Lung (tissue), 12 donors: ENCODE measurements around the gene USP54. TPM values are rescaled to one million over a fixed set of nuclear protein-coding genes. Genes with fewer than 3 reads are reported as not detected.

Experiments
- ATAC-seq: fragments of 200-7000 bp; cut with Tn5 transposase; one replicate; pipeline ENCODE4 v1.9.1; 2020; ENCODE audit warnings: moderate number of reproducible peaks; ENCODE audit not compliant: insufficient read depth, low FRiP score
- DNase-seq, 3 donors: peaks; one replicate each; pipeline ENCODE4 v3.0.0-alpha.2; 2013 to 2017
- H3K27ac ChIP-seq, 2 donors: one replicate each; pipeline ENCODE4 v1.5.1; 2013; ENCODE audit warnings: mild to moderate bottlenecking in 2 of 2, moderate library complexity in 2 of 2, control low read depth in 1 of 2, inconsistent platforms in 1 of 2, low read depth in 1 of 2, low read length in 1 of 2
- H3K27me3 ChIP-seq, 3 donors: one replicate each; pipeline ENCODE4 v1.5.1; 2013; ENCODE audit warnings: low read length in 2 of 3; ENCODE audit not compliant: control insufficient read depth in 3 of 3, insufficient read depth in 3 of 3
- H3K36me3 ChIP-seq, 4 donors: one replicate each; pipeline ENCODE4 v1.5.1; 2013; ENCODE audit warnings: low read length in 4 of 4, mild to moderate bottlenecking in 1 of 4, moderate library complexity in 1 of 4; ENCODE audit not compliant: control insufficient read depth in 4 of 4, insufficient read depth in 4 of 4
- H3K4me1 ChIP-seq, 5 donors: one replicate each; pipeline ENCODE4 v1.5.1; 2013; ENCODE audit warnings: low read length in 5 of 5, mild to moderate bottlenecking in 2 of 5, moderate library complexity in 1 of 5; ENCODE audit not compliant: control insufficient read depth in 5 of 5, insufficient read depth in 5 of 5
- H3K4me3 ChIP-seq: one replicate; pipeline ENCODE4 v1.5.1; 2013; ENCODE audit warnings: mild to moderate bottlenecking, control low read depth, moderate library complexity
- H3K9ac ChIP-seq, 2 donors: one replicate each; pipeline ENCODE4 v1.5.1; 2013; ENCODE audit warnings: low read length in 2 of 2, control low read depth in 1 of 2; ENCODE audit not compliant: insufficient read depth in 1 of 2
- H3K9me3 ChIP-seq, 4 donors: one replicate each; pipeline ENCODE4 v1.5.1; 2013; ENCODE audit warnings: low read length in 3 of 4, mild to moderate bottlenecking in 1 of 4, moderate library complexity in 1 of 4; ENCODE audit not compliant: control insufficient read depth in 4 of 4, insufficient read depth in 3 of 4
- CTCF ChIP-seq: IDR thresholded peaks from 2 replicates; pipeline ENCODE4 v1.5.1; 2012; ENCODE audit warnings: mild to moderate bottlenecking; ENCODE audit errors: control extremely low read depth, extremely low read depth
- WGBS, 2 donors: extraction: QIAGEN DNeasy Blood & Tissue Kit; methylation state at CpG; one replicate each; pipeline ENCODE4 v1.1.7; 2013; 5-methylcytosine and 5-hydroxymethylcytosine counted together
- polyA plus RNA-seq, 2 donors: library from polyadenylated mRNA; stranded (reverse); fragments of 200-250 nt; gene quantifications; one replicate each; pipeline ENCODE4 v1.2.1, GENCODE V29; 2013
- total RNA-seq, 2 donors: library from RNA; depleted of rRNA in 1 of 2; stranded (reverse); fragments of >200 nt in 1 of 2; gene quantifications; one replicate each; pipeline ENCODE4 v1.2.1, GENCODE V29; 2014 to 2021
- donor health status: control.
- donor health status: control.
- donor health status: Bipolar disorder and iron deficiency.
- donor health status: healthy.
- donor health status: DM: yes; HTN: yes; CAD: no.

Gene USP54
- total and polyA plus RNA-seq, 4 donors, result 19.7 to 165 (median 62.9) TPM

- Histone ChIP-seq H3K27ac (no peak overlapping the region), H3K9me3 (no peaks in the 10 kb centered on the region), H3K9ac (no peak overlapping the region), H3K27me3 (no peaks in the 10 kb centered on the region), H3K4me1 (peaks cover 0 to 5% (median 0%) of the 10 kb centered on the region in 5 donors), H3K36me3 (peaks cover 3 to 16% (median 9%) of the 10 kb centered on the region in 4 donors), H3K4me3 (no peak overlapping the region)
- TF ChIP-seq CTCF, result no peak
- WGBS, 2 donors, result 95 to 97% methylated on average over 4 of the region's 4 CpGs
- no peak for DNase-seq
- ATAC-seq, result no peak
These were observed 130.2 kb downstream of the USP54 start for GRCh38 chr10:73460897-73461296.

GRCh38 chr10:73459683-73460314, 131.3 kb downstream of the USP54 start:
- H3K27me3 ChIP-seq, result no peaks in the 10 kb centered on the region
- H3K9me3 ChIP-seq, result no peaks in the 10 kb centered on the region
- peaks cover 0 to 12% (median 7%) of the 10 kb centered on the region in 4 donors for H3K36me3 ChIP-seq
- no peak overlapping the region for H3K9ac ChIP-seq
- H3K4me1 ChIP-seq, result peaks cover 0 to 5% (median 0%) of the 10 kb centered on the region in 5 donors
- no peak for TF ChIP-seq CTCF
- no peak overlapping the region for H3K27ac ChIP-seq
- no peak overlapping the region for H3K4me3 ChIP-seq
- ATAC-seq (no peak), DNase-seq (no peak)
- 87 to 91% methylated on average over 6 of the region's 6 CpGs for WGBS, 2 donors

- WGBS, 2 donors, result 89 to 99% methylated on average over 2 of the region's 2 CpGs
- no peak for TF ChIP-seq CTCF
- H3K4me1 ChIP-seq, result peaks cover 0 to 5% (median 0%) of the 10 kb centered on the region in 5 donors
- H3K36me3 ChIP-seq, result peaks cover 0 to 12% (median 4%) of the 10 kb centered on the region in 4 donors
- no peaks in the 10 kb centered on the region for H3K9me3 ChIP-seq
- H3K27ac ChIP-seq, result no peak overlapping the region
- no peak for ATAC-seq
- no peak for DNase-seq
- no peak overlapping the region for H3K9ac ChIP-seq
- H3K4me3 ChIP-seq, result no peak overlapping the region
- no peaks in the 10 kb centered on the region for H3K27me3 ChIP-seq
These were observed 134.8 kb downstream of the USP54 start for GRCh38 chr10:73456187-73456890.
